ENCODE data around the gene MYO5B. TPM values are rescaled to one million over a fixed set of nuclear protein-coding genes. Genes with fewer than 3 reads are reported as not detected.
A peak's percentile ranks its signal among the peaks of the same experiment; 100 is the strongest.
"Not testable (repeated sequence)": the region's sequence is repeated elsewhere in the genome, so short reads cannot be mapped to it uniquely, and the experiment has no call there.

Gene MYO5B
- total RNA-seq, 1 experiment from 2014 or later = 12.4 TPM

DNA sequence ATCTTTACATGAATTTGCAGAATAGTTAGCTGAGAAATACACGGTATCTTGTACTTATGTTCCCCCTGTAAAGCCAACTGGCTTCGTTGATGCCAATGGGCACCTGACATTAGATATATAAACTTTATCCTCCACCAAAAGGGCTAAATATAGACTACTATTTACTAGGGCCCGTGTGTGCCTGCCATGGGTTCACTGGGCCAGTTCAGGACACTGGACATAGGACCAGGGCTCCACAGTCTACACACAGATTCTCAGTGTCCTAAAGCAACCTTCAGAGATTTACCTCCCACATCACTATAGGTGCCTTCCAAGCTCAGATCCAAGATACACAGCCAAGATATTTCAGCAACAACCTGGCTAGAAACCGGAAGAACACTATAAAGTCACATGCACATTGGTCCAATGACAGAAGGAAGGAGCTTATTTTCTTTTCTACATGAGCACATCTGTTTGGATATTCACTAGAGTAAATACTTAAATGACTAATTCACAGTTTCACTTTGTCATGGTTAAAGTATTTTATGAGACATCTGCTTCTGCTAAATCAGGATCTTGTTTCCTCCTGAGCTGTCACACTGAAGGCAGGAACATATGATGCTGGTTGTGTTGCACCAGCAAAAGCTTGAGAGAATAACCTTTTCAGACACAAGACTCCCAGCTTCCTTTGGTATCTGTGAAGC is 95.1 kb downstream of the MYO5B start:
- DNase-seq (ENCODE audit: low spot score) = peak; percentile 53

DNA sequence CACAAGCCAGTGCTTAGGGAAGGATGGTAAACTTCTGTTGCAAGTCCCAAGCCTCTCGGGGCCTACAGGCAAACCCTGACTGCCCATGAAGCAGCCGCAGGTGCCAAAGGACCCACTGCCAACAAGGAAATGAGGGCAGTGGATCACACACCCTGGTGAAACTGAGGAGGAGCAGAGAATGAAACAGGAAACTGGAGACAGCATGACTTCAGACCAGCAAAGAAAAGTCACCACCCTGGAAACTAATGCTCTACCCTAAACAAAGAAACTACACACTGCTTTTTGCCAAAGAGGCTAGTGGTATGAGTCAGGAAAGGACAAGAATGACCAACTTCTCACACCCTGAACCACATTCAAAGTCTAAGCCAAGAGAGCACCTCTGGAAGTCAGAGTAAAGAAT is 97.2 kb downstream of the MYO5B start:
- DNase-seq (ENCODE audit: low spot score) = no peak

DNA sequence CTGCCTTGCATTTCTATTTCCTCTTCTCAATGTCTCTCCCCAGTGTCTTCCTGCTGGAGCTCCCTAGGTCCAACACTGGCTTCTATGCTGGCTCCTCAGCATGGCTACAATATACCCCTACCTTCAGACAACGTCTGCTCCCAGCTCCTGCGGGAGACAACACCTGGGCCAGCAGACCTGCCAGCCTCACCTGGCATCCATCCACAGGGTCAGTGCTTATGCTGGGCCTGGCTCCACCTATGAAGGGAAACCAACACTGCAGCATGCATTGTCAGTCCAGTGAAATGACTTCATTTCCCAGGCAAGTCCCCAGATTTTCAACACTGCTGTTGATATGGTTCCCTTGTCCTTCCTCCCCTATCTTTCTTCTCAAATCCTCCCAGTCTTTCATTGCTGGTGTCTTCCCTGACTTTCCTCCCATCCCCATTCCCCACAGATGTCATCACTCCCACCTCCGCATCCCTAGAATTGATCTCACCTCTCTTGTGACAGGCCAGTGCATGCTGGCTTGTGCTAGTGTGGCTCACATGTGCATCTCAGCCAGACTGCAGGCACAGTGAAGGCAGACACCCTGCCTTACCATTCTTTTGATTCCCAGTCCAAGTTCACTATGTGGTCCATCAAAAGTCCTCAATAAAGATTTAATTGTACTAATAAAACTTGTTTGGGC is 98.0 kb downstream of the MYO5B start:
- no peak for DNase-seq (ENCODE audit: low spot score)

DNA sequence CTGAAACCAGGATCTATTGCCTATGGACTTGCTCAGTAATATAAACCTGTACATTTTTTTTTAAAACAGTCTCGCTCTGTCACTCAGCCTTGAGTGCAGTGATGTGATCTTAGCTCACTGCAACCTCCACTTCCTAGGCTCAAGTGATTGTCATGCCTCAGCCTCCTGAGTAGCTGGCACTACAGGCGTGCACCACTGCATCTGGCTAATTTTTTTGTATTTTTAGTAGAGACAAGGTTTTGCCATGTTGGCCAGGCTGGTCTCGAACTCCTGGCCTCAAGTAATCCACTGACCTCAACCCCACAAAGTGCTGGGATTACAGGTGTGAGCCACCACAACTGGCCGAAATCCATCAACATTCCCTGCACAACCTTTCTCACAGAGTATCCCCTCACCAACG is 100.2 kb downstream of the MYO5B start:
- DNase-seq (ENCODE audit: low spot score) = not testable (repeated sequence)

DNA sequence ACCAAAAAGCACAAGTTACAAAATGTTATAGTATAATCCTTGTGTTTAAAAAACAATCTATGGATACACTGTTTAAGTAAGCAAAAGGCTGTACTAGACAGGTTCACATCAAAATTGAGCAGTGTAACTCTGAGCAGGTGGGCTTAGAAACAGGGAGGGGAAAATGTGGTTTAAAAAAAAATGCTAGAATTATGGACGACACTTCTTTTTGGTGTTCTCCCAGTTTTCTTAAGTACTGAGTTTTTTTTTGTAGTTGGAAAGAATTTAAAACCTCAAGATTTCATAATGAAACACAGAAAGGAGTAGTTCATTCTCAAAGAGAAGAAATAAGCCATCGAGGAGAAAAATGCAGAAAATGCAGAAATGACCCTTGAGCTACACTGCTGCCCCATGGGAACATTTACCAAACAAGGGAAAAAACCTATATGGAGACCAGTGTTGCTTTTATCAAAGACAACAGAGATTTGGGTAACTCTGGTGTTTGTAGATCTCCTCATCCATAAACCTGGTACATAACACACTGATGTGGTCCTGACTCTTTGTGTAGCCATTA is 100.7 kb downstream of the MYO5B start:
- DNase-seq (ENCODE audit: low spot score) = no peak

DNA sequence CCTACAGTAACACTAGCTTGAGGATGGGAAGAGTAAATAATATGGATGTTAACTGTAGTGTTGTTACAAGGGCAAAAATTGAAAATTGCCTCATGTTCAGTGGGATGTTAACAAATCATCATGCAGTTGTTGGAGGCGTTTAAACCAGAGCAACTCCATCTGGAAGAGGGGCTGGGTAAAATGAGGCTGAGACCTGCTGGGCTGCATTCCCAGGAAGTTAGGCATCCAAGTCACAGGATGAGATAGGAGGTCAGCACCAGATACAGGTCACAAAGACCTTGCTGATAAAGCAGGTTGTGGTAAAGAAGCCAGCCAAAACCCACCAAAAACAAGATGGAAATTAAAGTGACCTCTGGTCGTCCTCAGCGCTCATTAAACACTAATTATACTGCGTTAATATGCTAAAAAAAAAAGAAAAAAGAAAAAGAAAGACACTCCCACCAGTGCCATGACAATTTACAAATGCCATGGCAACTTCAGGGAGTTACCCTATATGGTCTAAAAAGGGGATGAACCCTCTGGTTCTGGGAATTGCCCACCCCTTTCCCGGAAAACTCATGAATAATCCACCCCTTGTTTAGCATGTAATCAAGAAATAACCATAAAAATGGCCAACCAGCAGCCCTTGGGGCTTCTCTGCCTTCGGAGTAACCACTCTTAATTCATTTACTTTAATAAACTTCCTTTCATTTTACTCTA is 101.4 kb downstream of the MYO5B start:
- no peak for DNase-seq (ENCODE audit: low spot score)

DNA sequence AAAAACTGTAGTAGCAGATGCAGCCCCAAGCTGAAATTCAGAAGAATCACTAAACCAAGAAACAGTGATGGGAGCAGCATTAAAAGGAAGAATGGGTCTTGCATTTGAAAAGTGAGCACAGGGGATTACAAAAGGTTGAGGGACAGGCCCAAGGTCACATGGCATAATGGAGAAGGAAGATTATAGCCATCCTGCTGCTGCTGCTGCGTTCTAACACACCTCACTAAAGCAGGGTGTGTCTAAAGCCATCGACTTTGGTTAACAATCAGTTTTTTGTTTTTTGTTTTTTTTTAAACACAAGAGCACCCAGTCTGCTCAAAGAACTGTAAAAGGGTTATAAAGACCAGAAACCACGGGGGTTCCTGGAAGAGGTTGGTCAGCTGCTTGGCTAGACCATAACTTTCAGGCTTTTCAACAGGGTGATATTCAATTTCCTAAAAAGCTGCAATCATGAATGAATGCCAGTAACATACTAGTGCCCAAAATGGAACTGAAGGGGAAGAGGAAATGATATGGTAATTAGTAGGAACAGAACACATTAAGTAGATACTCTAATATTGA is 102.6 kb downstream of the MYO5B start:
- DNase-seq (ENCODE audit: low spot score) = no peak

DNA sequence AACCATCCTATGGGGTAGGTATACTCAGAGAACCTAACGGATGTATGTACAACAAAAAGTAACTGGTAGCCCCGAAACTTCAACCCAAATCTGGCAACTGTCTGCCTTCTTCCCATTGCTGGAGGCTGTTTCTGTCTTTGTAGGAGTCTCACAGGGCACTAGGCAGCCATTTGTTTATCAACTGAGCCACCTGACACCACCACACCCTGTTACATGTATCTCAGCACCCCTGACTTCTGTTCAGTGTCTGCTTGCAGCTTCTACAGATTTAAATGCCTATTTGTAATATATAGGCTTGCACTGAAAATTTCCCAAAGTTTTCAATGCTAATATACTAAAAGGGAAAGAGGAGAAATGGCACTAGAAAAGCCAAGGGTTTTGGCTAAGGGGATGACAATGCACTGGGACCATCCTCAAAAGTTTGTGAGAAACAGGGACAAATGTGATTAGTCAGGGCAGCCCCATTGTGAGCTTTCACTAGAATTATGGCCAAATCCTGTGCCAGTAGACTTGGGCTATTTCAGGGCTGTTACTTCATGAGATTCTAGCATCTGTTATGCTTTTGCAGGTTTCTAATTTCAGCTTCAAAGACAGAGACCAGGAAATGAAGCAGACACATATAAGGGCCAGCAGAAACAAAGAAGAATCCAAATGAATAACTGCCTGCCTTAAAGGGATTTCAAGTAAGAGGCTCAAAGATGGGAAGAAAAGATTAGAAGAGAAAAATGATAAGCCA is 103.3 kb downstream of the MYO5B start:
- DNase-seq (ENCODE audit: low spot score) = no peak

DNA sequence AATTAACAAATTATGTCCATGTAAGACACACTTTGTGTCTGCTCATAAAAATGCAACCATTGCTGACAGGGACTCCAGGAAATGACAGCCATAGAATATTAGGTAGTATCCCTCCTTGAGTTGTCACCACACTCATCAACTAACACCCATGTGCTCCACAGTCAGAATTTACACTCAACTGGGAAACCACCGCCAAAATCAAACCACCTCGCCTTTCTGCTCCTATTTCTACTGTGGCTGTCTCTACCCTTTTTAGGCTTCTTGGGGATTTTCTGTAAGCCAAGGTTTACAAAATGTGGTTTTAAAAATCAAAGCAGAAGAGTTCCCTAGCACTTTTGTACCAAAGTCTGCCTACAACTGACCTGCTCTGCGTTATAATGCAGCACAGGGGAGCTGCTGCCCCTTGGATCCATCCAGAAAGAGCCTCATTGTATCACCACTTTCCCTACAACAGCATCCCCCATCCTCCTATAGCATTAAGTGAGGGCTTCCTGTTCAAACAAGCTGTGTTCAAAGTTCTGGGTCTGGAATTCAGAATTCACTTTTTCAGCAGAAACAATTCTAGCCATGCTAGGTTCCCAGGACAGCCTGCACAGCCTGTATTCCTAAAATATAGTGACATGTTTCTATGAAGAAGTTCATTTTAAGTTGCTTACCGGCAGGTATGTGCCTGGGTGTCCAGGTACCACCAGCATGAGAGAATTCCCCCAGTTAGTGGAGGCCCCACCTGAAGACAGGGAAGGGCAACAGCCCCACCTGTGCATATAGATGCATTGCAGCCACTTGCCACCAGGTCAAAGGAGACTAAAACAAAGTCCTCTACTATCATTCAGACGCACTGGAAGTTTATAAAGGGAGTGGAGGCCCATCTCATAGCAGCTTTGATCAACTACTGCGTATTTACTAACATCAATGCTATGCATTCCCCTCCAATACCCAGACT is 104.3 kb downstream of the MYO5B start:
- no peak for DNase-seq (ENCODE audit: low spot score)

DNA sequence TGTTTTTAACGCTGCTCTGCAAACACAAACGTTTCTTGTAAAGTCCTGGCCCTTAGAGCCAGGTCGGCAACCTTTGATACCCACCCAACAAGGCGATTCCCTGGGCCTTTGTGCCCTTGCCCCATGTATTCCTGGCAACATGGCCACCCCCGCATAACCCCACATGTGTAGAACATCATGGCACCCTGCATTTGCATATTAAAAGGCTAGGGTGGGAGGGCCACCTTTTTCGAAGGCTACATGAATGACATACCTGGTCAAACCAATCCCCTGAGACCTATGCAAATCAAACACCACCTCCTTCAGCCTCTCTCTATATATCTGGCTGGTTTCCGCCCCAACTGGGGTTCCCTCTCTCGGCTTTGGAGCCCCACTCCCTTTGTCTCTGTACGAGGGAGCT is 105.2 kb downstream of the MYO5B start:
- DNase-seq (ENCODE audit: low spot score) = no peak

DNA sequence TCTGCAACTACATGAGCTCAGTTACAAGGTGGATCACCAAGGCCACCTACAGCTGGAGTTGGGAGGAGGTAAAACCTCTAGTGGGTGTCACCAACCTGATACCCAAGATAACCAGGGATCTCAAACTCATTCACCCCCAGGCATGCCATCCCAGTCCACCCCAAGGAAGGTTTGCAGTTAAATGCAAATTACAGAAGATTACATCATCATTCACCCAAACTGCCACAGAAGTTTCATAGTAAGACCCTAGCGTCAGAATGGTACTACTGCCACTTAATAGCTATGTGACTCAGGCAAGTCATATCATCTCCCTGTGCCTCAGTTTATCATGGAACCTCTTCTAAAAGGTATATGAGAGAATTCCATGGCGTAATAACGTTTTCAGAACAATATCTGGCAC is 111.2 kb downstream of the MYO5B start:
- no peak for DNase-seq (ENCODE audit: low spot score)

DNA sequence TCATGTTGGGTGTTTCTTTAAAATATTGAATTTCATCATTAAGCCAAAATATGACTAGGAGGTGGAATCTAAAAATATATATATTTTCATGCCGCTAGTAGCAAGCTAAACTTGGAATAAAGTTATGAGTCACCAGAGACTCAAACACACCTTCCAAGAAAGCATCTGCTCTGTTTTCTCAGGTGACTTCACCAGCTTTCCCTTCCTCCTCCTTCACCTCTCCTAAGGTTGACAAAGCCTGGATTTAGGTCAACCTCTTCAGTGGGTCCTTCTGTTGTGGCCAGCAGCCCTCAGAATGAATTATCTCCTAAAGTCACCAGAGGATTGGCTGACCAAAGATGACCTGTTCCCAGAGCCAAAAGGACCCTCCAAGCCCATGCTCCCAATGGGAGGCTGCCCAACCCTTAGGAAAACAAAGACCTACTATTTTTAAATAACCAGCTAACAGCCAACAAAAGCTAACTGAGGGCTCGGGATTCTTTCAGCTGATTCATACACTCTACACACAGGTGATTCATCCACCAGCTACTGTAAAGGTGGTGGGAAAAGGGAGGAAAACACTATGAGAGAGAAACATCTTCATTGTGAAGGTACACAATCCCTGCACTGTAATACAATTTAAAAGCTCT is 113.9 kb downstream of the MYO5B start:
- no peak for DNase-seq (ENCODE audit: low spot score)

DNA sequence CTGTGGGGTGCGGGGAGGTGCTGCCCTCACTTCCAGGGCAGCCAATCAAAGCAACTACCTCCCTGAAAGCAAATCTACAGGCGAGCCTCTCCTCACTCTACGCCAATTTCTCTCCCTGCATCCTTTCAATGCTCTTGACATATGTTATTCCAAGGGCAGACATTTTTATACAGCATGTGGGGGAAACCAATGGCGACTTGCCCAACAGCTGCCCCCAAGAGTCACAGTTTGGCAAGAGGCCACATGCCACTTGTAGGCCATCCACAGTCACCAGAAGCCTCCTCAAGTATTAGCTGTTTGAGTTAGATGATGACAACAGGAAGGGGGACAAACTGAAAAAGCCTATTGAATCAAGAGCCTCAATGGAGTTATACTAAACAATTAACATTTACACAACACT is 114.6 kb downstream of the MYO5B start:
- DNase-seq (ENCODE audit: low spot score) = no peak

DNA sequence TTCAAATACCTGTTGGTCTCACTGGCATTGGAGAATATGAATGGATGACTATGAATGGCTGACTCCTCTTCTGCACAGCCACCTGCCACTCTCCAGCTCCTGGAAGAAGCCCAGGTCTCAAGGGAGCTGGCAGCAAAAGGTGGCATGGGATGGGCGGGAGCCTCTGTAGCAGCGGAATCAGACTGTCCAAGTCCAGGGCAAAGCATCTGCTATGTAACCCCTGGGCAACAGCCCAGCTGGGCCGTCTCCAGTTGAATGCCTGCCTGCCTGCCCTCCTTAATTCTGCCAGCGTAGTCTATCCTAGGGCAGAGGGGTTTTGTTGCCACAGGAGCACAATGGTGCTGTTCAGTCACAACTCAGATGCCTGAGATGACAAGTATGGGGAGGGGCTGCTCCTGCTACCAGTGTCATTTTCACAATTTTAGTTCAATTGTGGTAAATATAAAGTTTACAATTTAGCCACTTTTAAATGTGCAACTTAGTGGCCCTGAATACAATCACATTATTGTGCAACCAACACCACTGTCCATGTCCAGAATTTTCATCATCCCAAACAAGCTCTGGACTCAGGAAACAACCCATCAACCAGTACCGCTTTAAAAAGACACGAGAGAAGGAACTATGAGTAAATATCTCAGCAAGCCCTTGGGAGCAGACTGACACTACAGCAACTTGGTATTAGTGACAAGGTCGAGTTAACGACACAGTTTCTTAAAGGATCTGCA is 115.2 kb downstream of the MYO5B start:
- DNase-seq (ENCODE audit: low spot score) = no peak

DNA sequence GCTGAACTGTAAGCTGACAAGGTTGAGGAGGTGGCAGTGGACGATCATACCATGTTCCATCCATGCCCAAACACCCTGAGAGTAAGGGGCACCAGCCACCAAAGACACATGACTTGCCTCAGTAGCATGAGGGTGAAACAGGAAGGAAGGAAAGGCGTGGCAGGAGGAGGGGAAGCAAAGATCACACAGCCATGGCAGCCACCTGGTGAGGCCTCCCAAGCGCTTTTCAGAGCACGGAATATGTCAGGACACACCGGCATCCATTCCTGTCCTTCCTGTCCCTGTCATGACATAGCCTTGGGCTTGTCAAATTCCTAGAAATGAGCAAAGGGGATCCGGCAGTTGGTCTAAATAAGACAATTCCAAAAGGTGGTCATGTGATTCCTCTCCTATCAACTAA is 118.7 kb downstream of the MYO5B start:
- DNase-seq (ENCODE audit: low spot score) = no peak

DNA sequence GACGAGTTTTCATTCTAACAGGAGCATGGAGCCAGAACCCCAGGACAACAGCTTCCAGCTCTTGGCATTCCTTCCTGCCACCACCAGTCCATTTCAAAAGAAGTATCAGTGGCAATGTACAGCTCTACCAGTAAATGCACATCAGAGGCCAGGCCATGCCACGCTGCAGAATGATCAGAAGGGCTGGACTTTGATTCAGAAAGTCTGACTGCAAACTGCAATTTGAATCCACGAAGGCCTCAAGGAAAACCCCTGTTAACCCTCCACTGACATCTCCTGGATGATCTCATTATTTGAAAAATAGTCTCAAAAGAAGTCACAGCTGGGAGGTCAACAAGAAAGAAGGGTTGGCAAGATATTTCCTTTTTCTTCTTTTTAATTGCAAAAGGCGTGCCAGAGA is 119.2 kb downstream of the MYO5B start:
- DNase-seq (ENCODE audit: low spot score) = no peak

DNA sequence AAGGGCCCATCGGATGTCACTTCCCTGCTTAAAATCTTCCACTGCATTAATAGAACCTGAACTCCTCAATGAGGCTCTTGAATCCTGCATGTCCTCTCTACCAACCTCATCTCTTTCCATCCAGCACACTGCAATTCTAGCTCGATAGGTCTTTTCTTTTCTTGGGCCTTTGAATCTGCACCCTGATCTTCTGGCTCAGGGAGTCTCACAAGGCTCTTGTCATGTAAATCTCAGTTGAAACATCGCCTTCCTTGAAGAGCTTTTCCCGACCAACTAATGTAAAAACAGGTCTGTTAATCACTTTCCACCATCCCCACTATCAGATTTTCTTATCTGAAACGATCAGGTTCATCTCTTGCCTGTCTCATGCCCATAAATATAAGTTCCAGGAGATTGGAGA is 120.5 kb downstream of the MYO5B start:
- no peak for DNase-seq (ENCODE audit: low spot score)

DNA sequence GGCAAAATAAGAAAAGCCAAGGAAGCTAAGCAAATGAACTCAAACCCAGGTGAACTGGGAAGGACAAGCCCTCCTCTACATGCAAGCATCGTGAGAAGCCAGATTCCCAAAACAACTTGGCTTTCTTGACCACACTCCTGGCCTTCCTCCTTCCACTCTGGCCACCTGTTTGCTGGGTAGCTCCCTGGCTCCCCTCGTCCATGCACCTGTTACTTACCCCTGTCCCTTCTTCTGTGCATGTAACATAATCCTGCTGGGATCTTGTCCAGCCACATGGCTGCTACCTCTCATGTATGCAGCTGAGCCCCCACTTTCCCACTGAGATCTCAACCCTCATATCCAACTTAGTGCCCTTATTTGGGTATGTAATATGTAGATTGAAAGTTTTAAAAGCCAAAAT is 121.6 kb downstream of the MYO5B start:
- DNase-seq (ENCODE audit: low spot score) = no peak

DNA sequence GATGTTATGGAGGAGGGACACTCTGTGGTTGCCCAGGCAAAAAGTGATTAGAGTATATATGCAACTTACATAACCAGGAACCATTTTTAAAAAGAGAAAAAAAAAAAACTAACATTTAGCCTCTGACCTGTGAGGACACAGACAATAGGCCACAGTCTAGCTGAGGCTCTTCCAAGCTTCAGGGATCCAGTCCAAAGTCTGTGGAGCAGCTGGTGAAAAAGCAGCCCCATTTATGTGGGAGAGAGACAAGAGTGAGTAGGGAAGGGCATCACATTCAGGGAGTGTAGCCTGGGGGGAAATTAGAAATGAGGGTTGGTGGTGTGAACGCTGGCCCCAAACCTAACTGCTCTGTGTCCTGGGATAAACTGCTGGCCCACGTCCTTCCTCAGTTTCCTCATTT is 122.8 kb downstream of the MYO5B start:
- no peak for DNase-seq (ENCODE audit: low spot score)

DNA sequence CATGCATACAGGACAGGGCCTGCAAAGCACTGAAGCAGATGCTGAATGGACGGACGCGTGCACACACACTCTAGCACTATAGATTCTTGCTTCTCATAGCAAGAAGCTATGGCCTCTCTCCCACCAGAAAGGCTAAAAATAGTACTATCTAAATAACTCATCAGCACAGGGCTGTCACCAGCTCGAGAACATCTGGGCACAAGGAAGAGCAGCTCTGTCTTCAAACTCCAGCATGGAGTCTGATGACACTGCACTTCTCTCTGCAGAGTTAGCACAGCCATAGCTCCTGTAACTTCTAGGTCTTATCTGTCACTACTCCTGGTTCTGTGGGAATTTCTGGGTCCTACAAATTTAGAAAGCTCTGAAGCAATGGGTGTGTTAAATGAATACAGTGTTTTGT is 123.5 kb downstream of the MYO5B start:
- no peak for DNase-seq (ENCODE audit: low spot score)
